Skeletal muscle tissue (tissue), 4 donors: ENCODE results near the gene RIOK1. TPM values are rescaled to one million over a fixed set of nuclear protein-coding genes. Genes with fewer than 3 reads are reported as not detected.
"Not testable (repeated sequence)": the region's sequence is repeated elsewhere in the genome, so short reads cannot be mapped to it uniquely, and the experiment has no call there.

Experiments used
- H3K27ac ChIP-seq: one replicate; pipeline ENCODE4 v1.7.0; 2013; ENCODE audit warnings: mild to moderate bottlenecking, low read depth, low read length, inconsistent platforms
- H3K27me3 ChIP-seq, 3 donors: one replicate each; pipeline ENCODE4 v1.7.0; 2013; ENCODE audit warnings: low read length in 3 of 3; ENCODE audit not compliant: control insufficient read depth in 3 of 3, insufficient read depth in 3 of 3
- H3K36me3 ChIP-seq, 3 donors: one replicate each; pipeline ENCODE4 v1.7.0; 2013; ENCODE audit warnings: low read length in 3 of 3; ENCODE audit not compliant: control insufficient read depth in 3 of 3, insufficient read depth in 3 of 3
- H3K4me1 ChIP-seq, 3 donors: one replicate each; pipeline ENCODE4 v1.7.0; 2013; ENCODE audit warnings: low read length in 3 of 3, mild to moderate bottlenecking in 3 of 3; ENCODE audit not compliant: control insufficient read depth in 3 of 3, insufficient read depth in 3 of 3
- H3K4me3 ChIP-seq, 3 donors: one replicate each; pipeline ENCODE4 v1.7.0; 2013; ENCODE audit warnings: low read length in 3 of 3
- H3K9ac ChIP-seq, 3 donors: one replicate each; pipeline ENCODE4 v1.7.0; 2013; ENCODE audit warnings: low read length in 3 of 3, mild to moderate bottlenecking in 3 of 3, moderate library complexity in 2 of 3, low read depth in 1 of 3
- H3K9me3 ChIP-seq, 3 donors: one replicate each; pipeline ENCODE4 v1.7.0; 2013; ENCODE audit warnings: low read length in 3 of 3; ENCODE audit not compliant: control insufficient read depth in 3 of 3
- total RNA-seq: library from RNA; depleted of rRNA; stranded (reverse); fragments of >200 nt; gene quantifications from one replicate; pipeline ENCODE4 v1.2.3, GENCODE V29; 2014
- donor health status: Osteomylitis.

RIOK1 gene
- total RNA-seq, 1 donor from 2014 or later: 18.3 TPM

- peaks cover 6 to 10% (median 7%) of the 10 kb centered on the region in 3 donors for H3K27me3 ChIP-seq
- no peaks in the 10 kb centered on the region for H3K36me3 ChIP-seq
- no peaks in the 10 kb centered on the region for H3K4me1 ChIP-seq
- H3K4me3 ChIP-seq: no peak overlapping the region
- H3K27ac ChIP-seq: no peak overlapping the region
- H3K9ac ChIP-seq: no peak overlapping the region
- no peaks in the 10 kb centered on the region for H3K9me3 ChIP-seq
These were observed 59.4 kb downstream of the RIOK1 start for GRCh38 chr6:7449018-7449417.

GRCh38 chr6:7451326-7451725 is 61.7 kb downstream of the RIOK1 start:
- peaks cover 0 to 5% (median 0%) of the 10 kb centered on the region in 3 donors for H3K27me3 ChIP-seq
- no peaks in the 10 kb centered on the region for H3K36me3 ChIP-seq
- H3K9ac ChIP-seq: no peak overlapping the region
- no peak overlapping the region for H3K4me3 ChIP-seq
- H3K4me1 ChIP-seq: no peaks in the 10 kb centered on the region
- H3K27ac ChIP-seq: no peak overlapping the region
- H3K9me3 ChIP-seq: no peaks in the 10 kb centered on the region

- Histone ChIP-seq H3K27ac (no peak overlapping the region), H3K9me3 (no peaks in the 10 kb centered on the region), H3K9ac (no peak overlapping the region), H3K27me3 (no peaks in the 10 kb centered on the region), H3K4me1 (no peaks in the 10 kb centered on the region), H3K36me3 (no peaks in the 10 kb centered on the region), H3K4me3 (no peak overlapping the region)
These were observed 63.3 kb downstream of the RIOK1 start for GRCh38 chr6:7452898-7453297.

- Histone ChIP-seq H3K9ac (no peak overlapping the region), H3K4me1 (no peaks in the 10 kb centered on the region), H3K27ac (no peak overlapping the region), H3K27me3 (no peaks in the 10 kb centered on the region), H3K4me3 (no peak overlapping the region), H3K36me3 (no peaks in the 10 kb centered on the region), H3K9me3 (no peaks in the 10 kb centered on the region)
These were observed 65.2 kb downstream of the RIOK1 start for GRCh38 chr6:7454696-7455358.

- not testable (repeated sequence) for H3K9me3 ChIP-seq, H3K9ac ChIP-seq, H3K36me3 ChIP-seq, H3K27ac ChIP-seq, H3K4me3 ChIP-seq, H3K4me1 ChIP-seq, H3K27me3 ChIP-seq
These were observed 66.7 kb downstream of the RIOK1 start for GRCh38 chr6:7456302-7456701.

- H3K9me3 ChIP-seq: no peaks in the 10 kb centered on the region
These were observed 71.8 kb downstream of the RIOK1 start for GRCh38 chr6:7461416-7461815.

GRCh38 chr6:7463785-7464184 is 74.2 kb downstream of the RIOK1 start:
- no peaks in the 10 kb centered on the region for H3K27me3 ChIP-seq
- no peak overlapping the region for H3K4me3 ChIP-seq
- no peak overlapping the region for H3K9ac ChIP-seq
- no peaks in the 10 kb centered on the region for H3K9me3 ChIP-seq
- no peaks in the 10 kb centered on the region for H3K36me3 ChIP-seq
- H3K4me1 ChIP-seq: no peaks in the 10 kb centered on the region
- no peak overlapping the region for H3K27ac ChIP-seq

More at GRCh38 chr6:7461416-7461815, 71.8 kb downstream of the RIOK1 start:
- Histone ChIP-seq H3K4me3 (no peak overlapping the region), H3K27ac (no peak overlapping the region), H3K36me3 (no peaks in the 10 kb centered on the region), H3K27me3 (no peaks in the 10 kb centered on the region), H3K9ac (no peak overlapping the region), H3K4me1 (no peaks in the 10 kb centered on the region)

- Histone ChIP-seq H3K4me3 (no peak overlapping the region), H3K27me3 (no peaks in the 10 kb centered on the region), H3K9ac (no peak overlapping the region), H3K27ac (no peak overlapping the region), H3K9me3 (no peaks in the 10 kb centered on the region), H3K36me3 (no peaks in the 10 kb centered on the region), H3K4me1 (no peaks in the 10 kb centered on the region)
These were observed 77.6 kb downstream of the RIOK1 start for GRCh38 chr6:7467007-7467897.
